ENCODE measurements around the gene HBM. TPM values are rescaled to one million over a fixed set of nuclear protein-coding genes. Genes with fewer than 3 reads are reported as not detected.

Gene HBM
- polyA plus RNA-seq, 2 of the 4 experiments (the other 2 are of a cell fraction): not detected

DNA sequence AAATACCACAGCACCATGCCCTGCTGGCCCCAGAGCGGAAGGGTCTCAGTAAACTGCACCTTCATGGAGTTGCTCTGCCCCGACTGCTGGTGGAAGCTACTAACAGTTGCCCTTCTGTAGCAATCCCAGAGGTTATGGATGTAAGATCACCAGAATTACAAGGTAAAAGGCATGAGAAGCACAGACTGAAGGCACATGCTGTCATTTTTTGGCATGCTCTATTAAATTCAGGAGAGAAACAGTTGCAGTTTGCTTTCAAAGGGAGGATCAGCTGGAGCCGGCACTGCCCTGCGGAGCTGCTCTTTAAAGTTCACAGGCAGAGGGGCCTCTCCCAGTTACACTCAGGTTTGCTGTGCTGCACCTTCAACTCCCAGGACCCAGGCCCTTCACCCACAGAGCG is 46.5 kb upstream of the HBM start:
- H3K4me3 ChIP-seq: no peak overlapping the region
- H3K4me1 ChIP-seq: peaks cover 13% of the 10 kb centered on the region
- ATAC-seq: no peak
- no peak overlapping the region for H3K27ac ChIP-seq
- H3K4me2 ChIP-seq: no peak overlapping the region
- no peak for DNase-seq (ENCODE audit: low read depth in 1 of 2, low spot score in 1 of 2)
- WGBS (ENCODE audit: missing lambda C conversion rate): 96% methylated on average over 5 of the region's 5 CpGs
- no peak for TF ChIP-seq HOXB5 (CRISPR knock-in tag; IDR thresholded peaks at IDR 0.05)
- TF ChIP-seq MAZ (IDR thresholded peaks at IDR 0.05; ENCODE audit: borderline replicate concordance, low read depth, low read length): no peak
- TF ChIP-seq CBX2 (IDR thresholded peaks at IDR 0.05; ENCODE audit: borderline replicate concordance, low read depth): no peak
- TF ChIP-seq TP53 (CRISPR knock-in tag; IDR thresholded peaks at IDR 0.05): no peak
- TF ChIP-seq, protein P1, sequence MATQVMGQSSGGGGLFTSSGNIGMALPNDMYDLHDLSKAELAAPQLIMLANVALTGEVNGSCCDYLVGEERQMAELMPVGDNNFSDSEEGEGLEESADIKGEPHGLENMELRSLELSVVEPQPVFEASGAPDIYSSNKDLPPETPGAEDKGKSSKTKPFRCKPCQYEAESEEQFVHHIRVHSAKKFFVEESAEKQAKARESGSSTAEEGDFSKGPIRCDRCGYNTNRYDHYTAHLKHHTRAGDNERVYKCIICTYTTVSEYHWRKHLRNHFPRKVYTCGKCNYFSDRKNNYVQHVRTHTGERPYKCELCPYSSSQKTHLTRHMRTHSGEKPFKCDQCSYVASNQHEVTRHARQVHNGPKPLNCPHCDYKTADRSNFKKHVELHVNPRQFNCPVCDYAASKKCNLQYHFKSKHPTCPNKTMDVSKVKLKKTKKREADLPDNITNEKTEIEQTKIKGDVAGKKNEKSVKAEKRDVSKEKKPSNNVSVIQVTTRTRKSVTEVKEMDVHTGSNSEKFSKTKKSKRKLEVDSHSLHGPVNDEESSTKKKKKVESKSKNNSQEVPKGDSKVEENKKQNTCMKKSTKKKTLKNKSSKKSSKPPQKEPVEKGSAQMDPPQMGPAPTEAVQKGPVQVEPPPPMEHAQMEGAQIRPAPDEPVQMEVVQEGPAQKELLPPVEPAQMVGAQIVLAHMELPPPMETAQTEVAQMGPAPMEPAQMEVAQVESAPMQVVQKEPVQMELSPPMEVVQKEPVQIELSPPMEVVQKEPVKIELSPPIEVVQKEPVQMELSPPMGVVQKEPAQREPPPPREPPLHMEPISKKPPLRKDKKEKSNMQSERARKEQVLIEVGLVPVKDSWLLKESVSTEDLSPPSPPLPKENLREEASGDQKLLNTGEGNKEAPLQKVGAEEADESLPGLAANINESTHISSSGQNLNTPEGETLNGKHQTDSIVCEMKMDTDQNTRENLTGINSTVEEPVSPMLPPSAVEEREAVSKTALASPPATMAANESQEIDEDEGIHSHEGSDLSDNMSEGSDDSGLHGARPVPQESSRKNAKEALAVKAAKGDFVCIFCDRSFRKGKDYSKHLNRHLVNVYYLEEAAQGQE (IDR thresholded peaks at IDR 0.05): no peak
- no peak for TF ChIP-seq HOXA7 (CRISPR knock-in tag; IDR thresholded peaks at IDR 0.05)
- TF ChIP-seq, protein P2, sequence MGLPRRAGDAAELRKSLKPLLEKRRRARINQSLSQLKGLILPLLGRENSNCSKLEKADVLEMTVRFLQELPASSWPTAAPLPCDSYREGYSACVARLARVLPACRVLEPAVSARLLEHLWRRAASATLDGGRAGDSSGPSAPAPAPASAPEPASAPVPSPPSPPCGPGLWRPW (IDR thresholded peaks at IDR 0.05): no peak
- TF ChIP-seq CHD2 (IDR thresholded peaks at IDR 0.05; ENCODE audit: low read length, partially characterized antibody): no peak
- TF ChIP-seq, protein P3, sequence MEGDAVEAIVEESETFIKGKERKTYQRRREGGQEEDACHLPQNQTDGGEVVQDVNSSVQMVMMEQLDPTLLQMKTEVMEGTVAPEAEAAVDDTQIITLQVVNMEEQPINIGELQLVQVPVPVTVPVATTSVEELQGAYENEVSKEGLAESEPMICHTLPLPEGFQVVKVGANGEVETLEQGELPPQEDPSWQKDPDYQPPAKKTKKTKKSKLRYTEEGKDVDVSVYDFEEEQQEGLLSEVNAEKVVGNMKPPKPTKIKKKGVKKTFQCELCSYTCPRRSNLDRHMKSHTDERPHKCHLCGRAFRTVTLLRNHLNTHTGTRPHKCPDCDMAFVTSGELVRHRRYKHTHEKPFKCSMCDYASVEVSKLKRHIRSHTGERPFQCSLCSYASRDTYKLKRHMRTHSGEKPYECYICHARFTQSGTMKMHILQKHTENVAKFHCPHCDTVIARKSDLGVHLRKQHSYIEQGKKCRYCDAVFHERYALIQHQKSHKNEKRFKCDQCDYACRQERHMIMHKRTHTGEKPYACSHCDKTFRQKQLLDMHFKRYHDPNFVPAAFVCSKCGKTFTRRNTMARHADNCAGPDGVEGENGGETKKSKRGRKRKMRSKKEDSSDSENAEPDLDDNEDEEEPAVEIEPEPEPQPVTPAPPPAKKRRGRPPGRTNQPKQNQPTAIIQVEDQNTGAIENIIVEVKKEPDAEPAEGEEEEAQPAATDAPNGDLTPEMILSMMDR (IDR thresholded peaks at IDR 0.05): no peak
- TF ChIP-seq PHF8 (IDR thresholded peaks at IDR 0.05; ENCODE audit: borderline replicate concordance, low read depth): no peak
- no peak for TF ChIP-seq RAD21 (conservative IDR thresholded peaks at IDR 0.05 in 1 of 2, IDR thresholded peaks at IDR 0.05 in 1 of 2)
- TF ChIP-seq HDAC2 (IDR thresholded peaks at IDR 0.05): no peak
- ChIA-PET POLR2A (no interaction called here), CTCF (interaction anchor here (1.7 to 4.8 kb wide), 3 partner anchors 48 to 242 kb away, joined by 7 to 52 read pairs (median 37); partner anchors contain the start of gene HBQ1)
- FAIRE-seq: no peak
- H3K9me3 ChIP-seq: no peaks in the 10 kb centered on the region

GRCh38 chr16:119835-120491 is 45.8 kb upstream of the HBM start:
- H3K9me3 ChIP-seq: no peaks in the 10 kb centered on the region
- peaks cover 8% of the 10 kb centered on the region for H3K4me1 ChIP-seq
- 97% methylated on average over 3 of the region's 3 CpGs for WGBS (ENCODE audit: missing lambda C conversion rate)
- ChIA-PET CTCF (interaction anchor here (1.7 to 4.8 kb wide), 3 partner anchors 48 to 242 kb away, joined by 7 to 52 read pairs (median 37); partner anchors contain the start of gene HBQ1), POLR2A (no interaction called here)
- DNase-seq (ENCODE audit: low read depth in 1 of 2, low spot score in 1 of 2) (no peak), FAIRE-seq (no peak), ATAC-seq (no peak)
- H3K27ac ChIP-seq: no peak overlapping the region
- no peak overlapping the region for H3K4me2 ChIP-seq
- TF ChIP-seq, protein P2 (IDR thresholded peaks at IDR 0.05): no peak
- TF ChIP-seq CBX8 (IDR thresholded peaks at IDR 0.05) (no peak), PHF8 (IDR thresholded peaks at IDR 0.05; ENCODE audit: borderline replicate concordance, low read depth) (no peak), EP300 (IDR thresholded peaks at IDR 0.05) (no peak), FOSL2 (IDR thresholded peaks at IDR 0.05) (no peak), FOSL2 (CRISPR knock-in tag; IDR thresholded peaks at IDR 0.05) (no peak), TP53 (CRISPR knock-in tag; IDR thresholded peaks at IDR 0.05) (no peak), MYC (IDR thresholded peaks at IDR 0.05; ENCODE audit: borderline replicate concordance, low read length) (no peak), SMC3 (IDR thresholded peaks at IDR 0.05) (no peak), POLR2A (IDR thresholded peaks at IDR 0.05; ENCODE audit: low read length) (no peak), CHD2 (IDR thresholded peaks at IDR 0.05; ENCODE audit: low read length, partially characterized antibody) (no peak), ZNF302 (CRISPR knock-in tag; IDR thresholded peaks at IDR 0.05) (no peak), HDAC2 (IDR thresholded peaks at IDR 0.05) (no peak), RFX5 (IDR thresholded peaks at IDR 0.05) (no peak), CHD4 (IDR thresholded peaks at IDR 0.05; ENCODE audit: borderline replicate concordance) (no peak), ZC3H11A (IDR thresholded peaks at IDR 0.05) (no peak), HOXA7 (CRISPR knock-in tag; IDR thresholded peaks at IDR 0.05) (no peak)
- TF ChIP-seq, protein P4, sequence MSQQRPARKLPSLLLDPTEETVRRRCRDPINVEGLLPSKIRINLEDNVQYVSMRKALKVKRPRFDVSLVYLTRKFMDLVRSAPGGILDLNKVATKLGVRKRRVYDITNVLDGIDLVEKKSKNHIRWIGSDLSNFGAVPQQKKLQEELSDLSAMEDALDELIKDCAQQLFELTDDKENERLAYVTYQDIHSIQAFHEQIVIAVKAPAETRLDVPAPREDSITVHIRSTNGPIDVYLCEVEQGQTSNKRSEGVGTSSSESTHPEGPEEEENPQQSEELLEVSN (IDR thresholded peaks at IDR 0.05; ENCODE audit: borderline replicate concordance, low read depth): no peak
- TF ChIP-seq, protein P1 (IDR thresholded peaks at IDR 0.05): no peak
- H3K4me3 ChIP-seq: no peak overlapping the region

Data from A549 (cell line).